HepG2 (cell line): ENCODE measurements around the gene TOR4A. TPM values are rescaled to one million over a fixed set of nuclear protein-coding genes. Genes with fewer than 3 reads are reported as not detected.

ENCODE experiments used
- ARID3A ChIP-seq: IDR thresholded peaks from 2 replicates; pipeline ENCODE4 v1.6.1; 2012; ENCODE audit warnings: low read depth, low read length, improper control_type of control experiment
- CHD4 ChIP-seq: fragments of 200-600 bp; sonication (generic); IDR thresholded peaks from 2 replicates; pipeline ENCODE4 v1.7.0; 2017; ENCODE audit warnings: mild to moderate bottlenecking, low read length, borderline replicate concordance
- EED ChIP-seq: sonication (generic); formaldehyde crosslinking; IDR thresholded peaks from 2 replicates; pipeline ENCODE4 v1.5.0; 2020; ENCODE audit warnings: mild to moderate bottlenecking, missing genetic modification reagents
- FOSL1 ChIP-seq: sonication (generic); formaldehyde crosslinking; IDR thresholded peaks from 2 replicates; pipeline ENCODE4 v1.9.0; 2021; ENCODE audit warnings: missing genetic modification reagents, borderline replicate concordance
- FOXA1 ChIP-seq, 2 experiments: fragments of 450-650 bp in 1 of 2; sonication (generic) in 1 of 2; formaldehyde crosslinking in 1 of 2; IDR thresholded peaks; 2 replicates each; pipeline versions ENCODE4 v1.4.0 to v1.6.1; 2016 to 2020; ENCODE audit warnings: missing genetic modification reagents in 1 of 2
- GMEB1 ChIP-seq: sonication (generic); formaldehyde crosslinking; IDR thresholded peaks from 2 replicates; pipeline ENCODE4 v1.5.1; 2020; ENCODE audit warnings: missing genetic modification reagents, mild to moderate bottlenecking, borderline replicate concordance
- HCFC1 ChIP-seq: fragments of 150-350 bp; IDR thresholded peaks from 2 replicates; pipeline ENCODE4 v1.6.1; 2014; ENCODE audit warnings: low read depth, low read length
- HOMEZ ChIP-seq: IDR thresholded peaks from 2 replicates; pipeline ENCODE4 v1.6.1; 2016; ENCODE audit warnings: low read depth
- MZF1 ChIP-seq: sonication (generic); formaldehyde crosslinking; IDR thresholded peaks from 2 replicates; pipeline ENCODE4 v1.8.1; 2023; ENCODE audit warnings: mild to moderate bottlenecking, missing genetic modification reagents, borderline replicate concordance
- RELA ChIP-seq: sonication (generic); formaldehyde crosslinking; IDR thresholded peaks from 2 replicates; pipeline ENCODE4 v1.4.0; 2020; ENCODE audit warnings: missing genetic modification reagents
- ZC3H4 ChIP-seq: sonication (generic); formaldehyde crosslinking; IDR thresholded peaks from 2 replicates; pipeline ENCODE4 v1.4.0; 2020; ENCODE audit warnings: missing genetic modification reagents, borderline replicate concordance
- ZNF367 ChIP-seq: sonication (generic); formaldehyde crosslinking; IDR thresholded peaks from 2 replicates; pipeline ENCODE4 v1.4.0; 2020; ENCODE audit warnings: missing genetic modification reagents, borderline replicate concordance
- ZNF414 ChIP-seq: sonication (generic); formaldehyde crosslinking; IDR thresholded peaks from 2 replicates; pipeline ENCODE4 v1.5.0; 2020; ENCODE audit warnings: missing genetic modification reagents
- ZNF639 ChIP-seq: conservative IDR thresholded peaks from 2 replicates; pipeline ENCODE4 v1.6.1; 2018; ENCODE audit warnings: missing genetic modification reagents
- ZNF710 ChIP-seq: sonication (generic); formaldehyde crosslinking; IDR thresholded peaks from 2 replicates; pipeline ENCODE4 v1.5.0; 2020; ENCODE audit warnings: mild to moderate bottlenecking, missing genetic modification reagents, borderline replicate concordance
- ZNF775 ChIP-seq: sonication (generic); formaldehyde crosslinking; IDR thresholded peaks from 2 replicates; pipeline ENCODE4 v1.4.0; 2020; ENCODE audit warnings: missing genetic modification reagents, mild to moderate bottlenecking, moderate library complexity, borderline replicate concordance
- polyA plus RNA-seq, 8 experiments: library from polyadenylated mRNA; depleted of rRNA in 3 of 8; stranded (reverse) in 7 of 8; unstranded in 1 of 8; fragments of >200 nt; fragmentation: Illumina TruSeq in 4 of 8; extraction: Trizol in 4 of 8; gene quantifications; 2 replicates each; pipeline versions ENCODE4 v1.2.1 to v1.2.3, GENCODE V29; 2011 to 2016; ENCODE audit warnings: low read depth in 4 of 8, missing spikeins in 1 of 8, mixed read lengths in 1 of 8; ENCODE audit not compliant: insufficient read depth in 1 of 8
- total RNA-seq, 5 experiments: library from RNA; depleted of rRNA; stranded (reverse); fragments of >200 nt; fragmentation: Illumina TruSeq; extraction: Trizol; gene quantifications; 2 replicates each; pipeline ENCODE4 v1.2.3, GENCODE V29; 2016; ENCODE audit warnings: low read depth in 1 of 5

Gene TOR4A
- total and polyA plus RNA-seq, 2 of the 13 experiments (the other 11 are each of a cell fraction or from before 2014, with no cell fraction given) = 11.1 to 14.2 TPM

DNA sequence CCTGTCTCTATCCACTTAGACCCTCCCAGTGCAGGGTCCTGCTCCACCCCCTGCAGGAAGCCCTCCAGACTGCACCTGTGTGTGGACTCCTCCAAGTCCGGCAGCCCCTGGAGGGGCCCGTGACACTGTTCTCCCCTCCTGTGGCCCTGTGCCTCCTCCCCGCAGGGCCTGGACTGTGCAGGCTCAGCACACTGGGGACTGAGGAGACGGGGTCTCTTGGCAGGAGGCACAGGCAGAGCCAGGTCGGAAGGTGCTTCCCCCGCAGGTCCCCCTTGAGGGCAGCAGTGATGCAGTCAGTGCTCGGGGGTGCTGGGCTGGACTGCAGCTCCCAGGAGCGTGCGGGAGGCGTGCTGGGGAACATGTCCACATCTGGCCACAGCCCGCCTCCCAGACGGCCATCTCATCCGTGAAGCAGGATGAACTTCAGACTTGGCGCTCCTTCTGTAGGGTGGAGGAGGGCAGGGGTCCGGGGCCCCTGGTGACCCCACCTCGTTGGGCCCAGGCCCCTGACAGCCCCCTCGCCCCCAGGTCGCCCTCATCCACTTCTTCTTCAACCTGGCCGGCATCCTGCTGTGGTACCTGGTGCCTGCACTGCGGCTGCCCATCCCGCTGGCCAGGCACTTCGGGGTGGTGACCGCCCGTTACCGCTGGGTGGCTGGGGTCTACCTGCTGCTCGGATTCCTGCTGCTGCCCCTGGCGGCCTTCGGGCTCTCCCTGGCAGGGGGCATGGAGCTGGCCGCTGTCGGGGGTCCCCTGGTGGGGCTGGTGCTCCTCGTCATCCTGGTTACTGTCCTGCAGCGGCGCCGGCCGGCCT lies 41.9 kb upstream of the TOR4A start (continued):
- TF ChIP-seq ZNF710 (CRISPR knock-in tag) (no peak), HOMEZ (CRISPR knock-in tag) (no peak), FOSL1 (no peak), ZNF414 (CRISPR knock-in tag) (no peak), MZF1 (CRISPR knock-in tag) (no peak), FOXA1 (IDR thresholded peaks at IDR 0.05) (no peak), FOXA1 (CRISPR knock-in tag; IDR thresholded peaks at IDR 0.05) (no peak), ZNF367 (no peak), GMEB1 (no peak), ARID3A (no peak), CHD4 (no peak), ZNF639 (CRISPR knock-in tag) (no peak), RELA (CRISPR knock-in tag) (no peak), ZNF775 (CRISPR knock-in tag) (no peak), HCFC1 (no peak), EED (CRISPR knock-in tag) (no peak), ZC3H4 (CRISPR knock-in tag) (no peak)
